GM21576 (cell line): ENCODE results near the gene FCRL3.
"Not testable (repeated sequence)": the region's sequence is repeated elsewhere in the genome, so short reads cannot be mapped to it uniquely, and the experiment has no call there.

Experiments used
- ATAC-seq: cut with Tn5 transposase; IDR thresholded peaks from one replicate; pipeline ENCODE4 v1.9.1; 2021; ENCODE audit warnings: mild to moderate bottlenecking, moderate library complexity; ENCODE audit not compliant: unreplicated experiment

FCRL3 gene, protein sequence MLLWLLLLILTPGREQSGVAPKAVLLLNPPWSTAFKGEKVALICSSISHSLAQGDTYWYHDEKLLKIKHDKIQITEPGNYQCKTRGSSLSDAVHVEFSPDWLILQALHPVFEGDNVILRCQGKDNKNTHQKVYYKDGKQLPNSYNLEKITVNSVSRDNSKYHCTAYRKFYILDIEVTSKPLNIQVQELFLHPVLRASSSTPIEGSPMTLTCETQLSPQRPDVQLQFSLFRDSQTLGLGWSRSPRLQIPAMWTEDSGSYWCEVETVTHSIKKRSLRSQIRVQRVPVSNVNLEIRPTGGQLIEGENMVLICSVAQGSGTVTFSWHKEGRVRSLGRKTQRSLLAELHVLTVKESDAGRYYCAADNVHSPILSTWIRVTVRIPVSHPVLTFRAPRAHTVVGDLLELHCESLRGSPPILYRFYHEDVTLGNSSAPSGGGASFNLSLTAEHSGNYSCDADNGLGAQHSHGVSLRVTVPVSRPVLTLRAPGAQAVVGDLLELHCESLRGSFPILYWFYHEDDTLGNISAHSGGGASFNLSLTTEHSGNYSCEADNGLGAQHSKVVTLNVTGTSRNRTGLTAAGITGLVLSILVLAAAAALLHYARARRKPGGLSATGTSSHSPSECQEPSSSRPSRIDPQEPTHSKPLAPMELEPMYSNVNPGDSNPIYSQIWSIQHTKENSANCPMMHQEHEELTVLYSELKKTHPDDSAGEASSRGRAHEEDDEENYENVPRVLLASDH

DNA sequence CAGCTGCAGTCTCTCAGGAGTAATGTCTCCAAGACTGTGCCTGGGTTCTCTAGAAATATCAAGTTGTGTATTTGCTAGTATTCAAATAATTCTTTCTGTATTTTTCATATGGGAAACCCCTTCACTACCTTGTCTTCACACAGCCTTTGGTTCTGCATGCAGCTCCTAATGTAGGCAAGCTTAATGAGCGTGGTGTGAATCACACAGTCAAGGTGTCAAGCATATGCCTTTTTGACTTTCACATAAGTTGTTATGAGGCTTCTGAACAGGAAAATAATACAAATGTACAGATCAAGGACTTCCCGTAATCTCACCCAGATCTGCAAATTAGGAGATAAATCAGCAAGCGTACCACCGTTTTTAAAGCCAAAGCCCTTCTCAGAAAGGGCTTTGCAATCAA lies at the start of gene FCRL3:
FCRL3 (minus strand) TSS at position 38 of the 400 bp plus-strand sequence. CDS start 280 bp downstream, outside the sequence.
- ATAC-seq: no peak

DNA sequence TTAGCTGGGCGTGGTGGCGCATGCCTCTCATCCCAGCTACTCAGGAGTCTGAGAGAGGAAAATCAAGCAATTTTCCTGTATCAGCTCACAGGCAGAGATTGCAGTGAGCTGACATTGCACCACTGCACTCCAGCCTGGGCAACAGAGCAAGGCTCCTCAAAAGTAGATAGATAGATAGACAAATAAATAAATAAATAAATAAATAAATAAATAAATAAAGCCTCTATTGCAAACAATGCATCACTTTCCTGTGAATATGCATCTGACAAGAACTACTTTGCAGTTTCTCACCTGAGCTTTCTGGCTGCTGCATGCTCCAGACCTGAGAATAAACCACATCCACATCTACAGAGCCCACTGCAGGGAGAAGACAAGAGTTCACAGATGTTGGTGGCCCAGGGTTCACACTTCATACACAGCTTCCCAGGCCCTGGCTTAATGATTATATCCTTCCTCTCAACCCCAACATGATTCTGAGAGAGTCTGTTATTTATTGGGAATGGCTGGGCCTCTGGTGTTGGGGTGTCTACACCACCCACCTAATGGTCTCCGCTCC lies 47.8 kb upstream of the FCRL3 start:
- ATAC-seq: no peak

DNA sequence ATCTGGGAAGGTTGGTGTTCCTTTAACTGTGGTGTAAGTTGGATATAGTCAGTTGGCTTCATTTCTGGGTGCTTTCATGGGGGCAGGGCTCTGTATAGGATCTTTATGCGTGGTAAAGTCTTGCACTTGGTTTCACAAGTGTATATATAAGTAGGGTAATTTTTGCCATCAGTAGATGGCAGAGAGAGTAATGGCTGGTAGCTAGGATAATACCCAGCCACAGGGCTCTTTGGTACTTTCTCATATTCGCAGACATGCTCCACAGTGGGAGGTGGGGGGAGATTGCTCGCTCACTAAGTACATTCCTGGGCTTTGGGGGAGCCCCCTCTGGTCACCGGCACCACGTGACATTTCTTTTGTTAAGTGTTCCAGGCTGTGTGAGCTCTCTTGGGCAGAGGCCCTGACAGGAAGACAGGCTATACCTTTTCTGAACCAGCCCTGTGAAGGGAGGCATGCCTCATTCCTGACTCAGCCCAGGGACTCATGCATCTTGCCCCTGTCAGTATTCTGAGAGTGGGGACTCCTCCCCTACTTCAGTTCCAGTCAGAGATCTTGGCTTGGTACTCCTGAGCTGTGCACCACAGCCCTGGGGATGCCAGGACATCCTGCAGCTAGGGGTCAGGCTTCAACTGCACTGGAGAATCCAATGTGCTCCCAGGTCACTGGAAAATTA lies 38.8 kb upstream of the FCRL3 start:
- ATAC-seq: no peak

DNA sequence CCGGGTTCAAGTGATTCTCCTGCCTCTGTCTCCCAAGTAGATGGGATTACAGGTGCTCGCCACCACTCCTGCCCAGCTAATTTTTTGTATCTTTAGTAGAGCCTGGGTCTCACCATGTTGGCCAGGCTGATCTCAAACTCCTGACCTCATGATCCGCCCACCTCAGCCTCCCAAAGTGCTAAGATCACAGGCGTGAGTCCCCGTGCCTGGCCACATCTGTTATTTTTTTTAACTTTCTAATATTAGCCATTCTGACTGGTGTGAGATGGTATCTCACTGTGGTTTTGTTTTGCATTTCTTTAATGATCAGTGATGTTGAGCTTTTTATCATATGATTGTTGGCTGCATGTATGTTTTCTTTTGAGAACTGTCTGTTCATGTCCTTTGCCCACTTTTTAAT lies 35.4 kb upstream of the FCRL3 start:
- not testable (repeated sequence) for ATAC-seq

DNA sequence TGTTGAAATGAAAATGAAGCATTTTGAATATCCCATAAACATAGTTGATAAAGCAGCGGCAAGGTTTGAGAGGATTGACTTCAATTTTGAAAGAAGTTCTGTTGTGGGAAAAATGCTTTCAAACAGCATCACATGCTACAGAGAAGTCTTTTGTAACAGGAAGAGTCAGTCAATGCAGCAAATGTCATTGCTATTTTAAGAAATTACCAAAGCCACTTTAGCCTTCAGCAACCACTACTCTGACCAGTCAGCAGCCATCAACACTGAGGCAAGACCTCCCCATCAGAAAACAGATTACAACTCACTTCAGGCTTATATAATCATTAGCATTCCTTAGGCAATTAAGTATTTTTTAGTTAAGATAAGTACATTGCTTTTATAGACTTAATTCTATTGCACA lies 33.8 kb upstream of the FCRL3 start:
- no peak for ATAC-seq

DNA sequence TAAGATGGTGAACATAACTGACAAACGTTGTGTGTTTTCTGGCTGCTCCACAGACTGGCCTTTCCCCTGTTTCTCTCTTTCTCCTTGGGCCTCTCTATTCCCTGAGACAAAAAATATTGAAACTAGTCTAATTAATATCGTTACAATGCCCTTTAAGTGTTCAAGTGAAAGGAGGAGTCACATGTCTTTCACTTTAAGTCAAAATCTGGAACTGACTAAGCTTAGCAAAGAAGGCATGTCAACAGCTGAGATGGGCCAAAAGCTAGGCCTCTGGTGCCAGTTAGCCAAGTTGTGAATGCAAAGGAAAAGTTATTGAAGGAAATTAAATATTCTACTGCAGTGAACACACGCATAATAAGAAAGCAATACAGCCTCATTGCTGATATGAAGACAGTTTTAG lies 32.2 kb upstream of the FCRL3 start:
- no peak for ATAC-seq

DNA sequence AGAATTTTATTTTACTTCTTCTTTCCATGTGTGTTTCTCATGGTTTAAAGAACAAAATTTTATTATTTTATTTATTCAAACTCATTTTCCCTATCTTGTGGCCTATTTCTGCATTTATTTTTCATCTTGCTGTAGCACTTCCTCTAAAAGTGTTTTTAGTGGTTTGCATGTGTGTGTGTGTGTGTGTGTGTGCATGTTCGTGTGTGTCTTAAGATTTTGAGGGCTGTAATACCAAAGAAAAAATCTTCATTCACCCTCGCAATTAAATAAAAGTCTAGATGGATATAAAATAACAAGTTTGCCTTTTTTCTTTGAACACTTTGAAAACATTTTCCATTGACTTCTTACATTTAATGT lies 24.6 kb upstream of the FCRL3 start:
- ATAC-seq: no peak

DNA sequence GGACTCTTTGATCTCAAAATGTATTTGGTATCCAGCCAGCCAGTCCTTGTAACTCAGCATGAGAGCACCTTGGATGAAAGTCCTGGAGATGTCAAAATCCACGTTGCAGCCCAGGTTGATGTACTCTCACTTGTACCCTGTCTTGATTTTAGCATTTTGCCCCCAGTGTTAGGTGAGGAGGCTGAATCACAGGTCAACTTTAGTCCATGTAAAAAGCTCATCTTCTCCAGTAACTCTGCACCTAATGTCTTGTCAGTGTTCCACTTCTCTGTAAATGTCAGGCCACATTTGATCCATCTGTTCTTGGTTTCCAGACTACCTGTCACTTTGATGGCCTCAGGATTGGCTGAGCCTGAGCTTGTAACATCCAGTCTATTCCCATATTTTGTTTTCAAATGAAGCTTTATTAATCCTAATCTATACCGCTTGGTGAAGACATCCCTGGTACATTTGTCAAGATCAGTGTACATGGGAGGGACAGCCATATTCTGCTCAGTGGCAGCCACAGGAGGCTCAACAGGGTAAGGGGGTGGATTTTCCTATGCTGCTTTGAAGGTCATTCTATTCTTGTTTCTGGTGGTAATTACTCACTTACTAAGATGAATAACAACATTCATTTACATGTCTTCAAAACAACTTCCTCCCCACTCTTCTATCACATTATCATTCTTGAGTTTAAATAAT lies 24.1 kb upstream of the FCRL3 start:
- no peak for ATAC-seq

DNA sequence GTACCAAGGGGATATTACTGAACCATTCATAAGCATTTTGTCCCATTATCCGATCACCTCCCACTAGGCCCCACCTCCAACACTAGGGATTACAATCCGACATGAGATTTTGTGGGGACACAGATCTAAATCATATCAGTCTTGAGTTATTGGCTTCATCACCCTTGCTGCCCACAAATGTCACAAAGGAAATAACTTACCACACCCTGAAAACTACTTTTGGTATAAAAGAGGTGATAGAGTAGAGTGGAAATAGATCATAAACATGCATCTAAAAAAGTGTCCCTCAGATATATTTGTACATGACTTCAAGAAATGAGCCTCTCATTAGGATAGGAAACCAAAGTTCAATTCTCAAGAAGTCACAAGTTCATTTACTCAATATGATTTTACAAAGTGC lies 22.6 kb upstream of the FCRL3 start:
- no peak for ATAC-seq

DNA sequence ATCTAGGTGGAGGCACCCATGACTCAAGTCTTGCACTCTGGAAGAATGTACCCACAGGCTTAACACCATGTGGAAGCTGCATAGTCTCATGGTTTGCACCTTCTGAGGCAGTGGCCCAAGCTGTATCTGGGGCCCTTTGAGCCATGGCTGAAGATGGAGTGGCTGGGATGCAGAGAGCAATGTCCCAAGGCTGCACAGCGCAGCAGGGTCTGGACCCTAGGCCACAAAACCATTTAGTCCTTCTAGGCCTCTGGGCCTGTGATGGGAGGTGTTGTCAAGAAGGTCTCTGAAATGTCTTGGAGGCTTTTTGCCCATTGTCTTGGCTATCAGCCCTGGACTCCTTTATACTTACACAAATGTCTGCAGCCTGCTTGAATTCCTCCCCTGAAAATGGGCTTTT lies 21.4 kb upstream of the FCRL3 start:
- no peak for ATAC-seq

DNA sequence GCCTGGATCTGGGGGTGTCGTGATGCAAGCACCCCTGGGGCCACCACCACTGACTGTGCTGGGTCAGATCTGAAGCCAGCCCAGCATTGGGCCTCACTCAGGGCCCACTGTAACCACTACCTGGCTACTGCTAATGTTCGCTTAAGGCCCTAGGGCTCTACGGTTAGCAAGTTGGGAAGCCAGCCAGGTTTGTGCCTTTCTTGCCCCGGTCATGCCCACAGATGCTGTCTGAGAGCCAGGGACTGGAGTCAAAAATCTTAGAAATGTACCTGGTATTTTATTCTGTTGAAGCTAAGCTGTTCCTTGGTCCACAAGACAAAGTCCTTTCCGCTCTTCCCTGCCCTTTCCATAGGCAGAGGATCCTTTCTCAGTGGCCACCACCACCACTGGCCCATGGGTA lies 15.2 kb upstream of the FCRL3 start:
- ATAC-seq: no peak

DNA sequence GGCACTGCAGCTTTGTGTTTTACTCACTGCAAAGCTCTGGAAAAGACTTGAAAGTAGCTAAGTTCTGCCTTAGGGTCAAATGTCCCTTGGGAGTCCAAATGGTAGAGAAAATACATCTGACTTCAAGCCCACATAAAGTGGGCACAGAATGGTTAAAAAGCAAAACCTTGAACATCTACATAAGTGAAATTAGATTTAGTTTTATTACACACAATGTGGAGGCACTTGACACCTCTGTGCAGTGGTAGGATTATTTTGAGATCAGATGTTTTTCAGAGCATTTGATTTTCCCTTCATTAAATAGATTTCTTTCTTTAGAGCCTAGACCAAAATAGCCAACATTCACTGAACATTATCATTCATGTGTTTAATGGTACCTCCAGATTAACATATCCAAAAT lies 11.2 kb upstream of the FCRL3 start:
- ATAC-seq: no peak

DNA sequence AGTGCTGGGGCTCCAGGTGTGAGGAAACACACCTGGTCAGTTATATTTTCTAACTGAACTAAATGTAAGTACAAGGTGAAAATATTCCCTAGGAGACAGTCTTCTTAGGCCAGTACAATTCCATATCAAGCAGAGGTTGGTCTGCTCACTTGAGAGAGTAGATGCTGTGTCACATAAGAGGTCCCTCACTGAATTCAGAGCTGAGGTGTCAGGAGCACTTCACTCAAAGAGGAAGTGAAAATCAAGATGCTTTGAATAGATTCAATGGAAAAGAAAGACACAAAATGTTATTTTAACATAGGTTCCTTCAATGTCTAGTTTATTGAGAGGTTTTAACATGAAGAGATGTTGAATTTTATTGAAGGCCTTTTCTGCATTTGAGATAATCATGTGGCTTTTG lies 4.3 kb upstream of the FCRL3 start:
- no peak for ATAC-seq

DNA sequence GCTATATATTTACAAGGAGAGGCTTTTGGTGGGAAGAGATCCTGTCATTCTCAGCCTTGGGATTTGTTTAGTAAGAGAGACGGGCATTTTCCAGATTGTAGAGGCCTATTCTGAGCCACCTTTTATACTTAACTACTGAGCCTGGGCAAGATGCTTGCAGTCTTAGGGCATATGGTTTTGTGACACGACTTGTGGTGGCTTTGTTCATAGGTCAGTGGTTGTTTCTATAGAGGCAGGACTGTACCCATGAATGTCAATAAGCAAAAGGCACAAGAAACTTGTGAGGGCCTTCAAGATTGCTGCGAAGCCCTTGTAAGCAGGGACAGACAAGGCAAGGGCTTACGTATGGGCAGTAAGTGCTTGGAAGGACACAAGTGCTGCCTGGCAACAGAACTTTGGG lies 3.4 kb upstream of the FCRL3 start:
- no peak for ATAC-seq

DNA sequence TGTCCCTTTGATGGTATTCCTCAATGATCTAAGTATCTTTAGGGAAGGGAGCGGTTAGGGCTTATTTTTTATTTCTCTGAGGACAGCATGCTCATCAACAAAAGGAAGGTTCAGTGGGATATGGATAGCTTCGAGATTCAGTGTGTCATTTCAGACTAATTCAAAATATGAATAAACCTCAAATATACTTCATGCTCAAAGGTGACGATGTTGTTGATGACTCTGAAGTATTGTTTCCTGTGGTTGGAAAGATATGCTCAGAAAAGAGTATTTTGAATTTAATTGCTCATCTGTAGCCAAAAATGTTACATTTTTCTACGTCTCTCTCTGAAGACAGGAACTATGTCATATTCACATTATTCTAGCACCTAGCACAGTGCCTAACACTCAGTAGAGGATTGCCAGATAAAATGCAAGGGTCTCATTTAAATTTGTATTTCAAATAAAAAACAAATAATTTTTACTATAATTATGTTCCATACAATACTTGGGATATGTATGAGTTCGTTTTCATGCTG lies 1.8 kb upstream of the FCRL3 start:
- no peak for ATAC-seq

DNA sequence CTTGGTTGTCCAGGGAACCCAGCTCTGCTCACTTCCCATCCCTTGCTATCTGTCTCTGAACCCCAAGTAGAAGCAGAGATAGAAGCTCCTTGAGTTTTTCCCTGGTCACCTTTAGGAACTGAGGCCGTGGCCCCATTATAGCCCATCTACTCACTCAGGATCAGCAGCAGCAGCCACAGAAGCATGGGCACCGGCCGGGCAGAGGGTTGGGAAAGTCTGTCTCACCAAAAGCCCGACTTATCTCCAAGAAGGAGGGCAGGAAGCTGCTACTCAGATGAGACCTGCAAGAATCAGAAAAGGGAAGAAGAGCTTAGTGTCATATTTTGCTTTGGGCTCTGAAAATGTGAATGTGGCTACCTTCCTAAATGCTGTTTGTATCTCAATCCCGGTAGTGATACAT lies 264 bp downstream of the FCRL3 start:
- no peak for ATAC-seq

DNA sequence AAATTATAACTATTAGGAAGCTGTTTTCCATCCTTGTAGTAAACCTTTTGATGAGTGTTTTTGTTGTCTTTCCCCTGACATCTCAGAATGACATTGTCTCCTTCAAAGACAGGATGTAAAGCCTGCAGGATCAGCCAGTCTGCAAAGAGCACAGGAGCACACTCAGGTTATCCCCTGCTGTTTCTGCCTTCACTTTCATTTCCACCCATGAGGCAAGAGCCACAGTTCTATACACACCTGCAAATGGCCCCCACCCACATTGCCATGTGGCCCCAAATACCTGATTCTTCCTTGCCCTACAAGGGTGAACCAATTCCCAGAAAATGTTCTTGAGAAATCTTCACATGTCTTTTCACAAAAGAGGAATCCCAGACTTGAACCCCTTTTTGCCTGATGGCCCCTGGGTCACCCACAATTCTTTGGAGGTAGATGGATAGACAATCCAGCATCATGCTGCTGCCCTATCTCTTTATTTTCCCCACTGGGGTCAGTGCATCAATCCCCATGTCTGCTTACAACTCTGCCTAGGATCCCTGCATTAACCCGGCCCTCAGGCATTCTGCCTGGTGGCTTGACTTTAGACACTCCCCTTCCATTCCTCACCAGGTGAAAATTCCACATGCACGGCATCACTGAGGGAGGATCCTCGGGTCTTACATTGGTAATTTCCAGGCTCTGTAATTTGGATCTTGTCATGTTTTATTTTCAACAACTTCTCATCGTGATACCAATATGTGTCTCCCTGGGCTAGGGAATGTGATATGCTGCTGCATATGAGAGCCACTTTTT lies 2.6 kb downstream of the FCRL3 start:
- ATAC-seq: no peak

DNA sequence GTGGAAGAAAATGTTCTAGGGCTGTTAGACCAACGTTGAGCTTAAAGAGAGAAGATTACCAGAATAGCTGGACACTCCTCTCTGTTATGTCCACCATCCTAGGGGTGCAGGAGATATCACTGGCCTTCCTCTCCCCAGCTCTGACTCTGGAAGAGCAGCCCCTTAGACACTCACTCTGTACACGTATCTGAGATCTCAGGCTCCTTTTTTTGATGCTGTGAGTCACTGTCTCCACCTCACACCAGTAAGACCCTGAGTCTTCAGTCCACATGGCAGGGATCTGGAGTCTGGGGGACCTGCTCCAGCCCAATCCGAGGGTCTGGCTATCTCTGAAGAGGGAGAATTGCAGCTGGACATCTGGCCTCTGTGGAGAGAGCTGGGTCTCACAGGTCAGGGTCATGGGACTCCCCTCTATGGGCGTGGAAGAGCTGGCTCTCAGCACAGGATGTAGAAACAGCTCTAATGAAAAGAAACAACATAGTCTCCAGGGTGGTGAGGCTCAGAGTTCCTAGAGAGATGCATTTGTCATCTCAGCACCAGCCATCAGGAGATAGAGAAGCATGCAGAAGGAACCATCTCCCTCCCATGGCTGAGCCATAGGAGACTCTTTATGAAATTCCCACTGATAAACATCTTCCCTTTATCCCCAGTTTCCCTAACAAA lies 3.5 kb downstream of the FCRL3 start:
- ATAC-seq: no peak

DNA sequence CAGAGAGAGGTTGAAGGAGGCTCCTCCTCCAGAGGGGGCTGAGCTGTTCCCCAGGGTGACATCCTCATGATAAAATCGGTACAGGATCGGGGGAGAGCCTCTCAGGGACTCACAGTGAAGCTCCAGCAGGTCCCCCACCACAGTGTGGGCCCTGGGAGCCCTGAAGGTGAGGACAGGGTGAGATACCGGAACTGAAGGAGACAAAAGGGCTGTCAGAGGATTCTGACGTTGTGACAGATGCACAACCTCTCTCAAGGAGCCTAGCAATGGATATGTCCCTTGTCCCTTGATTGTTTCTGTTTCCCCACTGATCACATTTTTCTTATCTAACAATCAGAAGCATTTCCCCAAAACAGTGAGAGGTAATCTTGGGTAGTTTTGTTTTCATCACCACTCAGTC lies 5.2 kb downstream of the FCRL3 start:
- ATAC-seq: no peak
